DMS153 (cell line): Measurements from ENCODE around the gene HCST.

Source experiments
- DNase-seq: peaks from one replicate; lab custom pipeline; 2025; lab: John Stamatoyannopoulos, UW

The HCST gene

DNA sequence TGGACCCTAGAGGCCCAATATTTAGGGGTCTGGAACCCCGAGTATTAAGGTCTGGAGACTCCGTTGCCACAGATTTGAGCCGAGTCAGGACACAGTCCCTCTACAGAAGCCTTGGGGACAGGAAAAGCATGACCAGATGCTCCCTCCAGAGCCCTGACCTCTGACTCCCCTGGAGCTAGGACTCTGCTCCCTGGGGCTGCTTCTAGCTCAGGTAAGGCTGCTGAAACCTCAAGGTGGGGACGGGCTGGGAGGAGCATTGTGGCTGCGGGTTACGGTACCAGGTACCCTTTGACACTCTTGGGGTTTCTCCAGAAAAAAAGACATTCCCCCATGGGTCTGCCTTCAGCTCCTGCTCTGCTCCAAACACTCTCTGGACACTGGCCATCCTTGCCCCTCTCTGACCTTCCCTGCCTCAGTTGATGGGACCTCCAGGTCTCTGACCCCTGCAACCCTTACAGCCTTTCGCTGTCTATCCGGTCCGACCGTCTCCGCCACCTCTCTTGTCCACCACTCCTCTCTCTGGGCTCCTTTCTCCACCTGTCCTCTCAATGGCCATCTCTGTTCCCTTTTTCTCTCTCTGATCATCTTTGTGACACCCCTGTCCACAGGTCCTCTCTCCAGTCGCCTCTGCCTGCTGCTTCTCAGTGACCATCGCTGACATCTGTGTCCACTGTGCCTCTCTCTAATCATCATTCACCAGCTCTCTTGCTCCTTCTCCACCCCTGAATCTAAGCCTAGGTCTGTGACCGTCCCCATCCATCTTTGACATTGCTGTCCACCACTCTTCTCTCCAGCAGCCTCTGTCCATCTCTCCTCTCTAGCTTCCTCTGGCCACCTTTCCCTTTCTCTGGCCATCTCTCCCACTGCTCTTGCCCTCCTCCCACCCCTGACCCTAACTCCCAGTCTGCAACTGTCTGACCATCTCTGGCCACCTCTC is 35.3 kb downstream of the HCST start:
- DNase-seq = no peak

- no peak for DNase-seq
These were observed 36.2 kb downstream of the HCST start for GRCh38 chr19:35938282-35939224.

- no peak for DNase-seq
These were observed 37.2 kb downstream of the HCST start for GRCh38 chr19:35939307-35940077.

DNA sequence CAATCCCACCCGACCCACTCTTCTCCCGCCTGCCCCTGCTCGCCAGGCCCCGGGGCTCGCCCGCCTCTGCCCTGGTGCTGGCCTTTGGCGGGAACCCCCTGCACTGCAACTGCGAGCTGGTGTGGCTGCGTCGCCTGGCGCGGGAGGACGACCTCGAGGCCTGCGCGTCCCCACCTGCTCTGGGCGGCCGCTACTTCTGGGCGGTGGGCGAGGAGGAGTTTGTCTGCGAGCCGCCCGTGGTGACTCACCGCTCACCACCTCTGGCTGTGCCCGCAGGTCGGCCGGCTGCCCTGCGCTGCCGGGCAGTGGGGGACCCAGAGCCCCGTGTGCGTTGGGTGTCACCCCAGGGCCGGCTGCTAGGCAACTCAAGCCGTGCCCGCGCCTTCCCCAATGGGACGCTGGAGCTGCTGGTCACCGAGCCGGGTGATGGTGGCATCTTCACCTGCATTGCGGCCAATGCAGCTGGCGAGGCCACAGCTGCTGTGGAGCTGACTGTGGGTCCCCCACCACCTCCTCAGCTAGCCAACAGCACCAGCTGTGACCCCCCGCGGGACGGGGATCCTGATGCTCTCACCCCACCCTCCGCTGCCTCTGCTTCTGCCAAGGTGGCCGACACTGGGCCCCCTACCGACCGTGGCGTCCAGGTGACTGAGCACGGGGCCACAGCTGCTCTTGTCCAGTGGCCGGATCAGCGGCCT is 37.9 kb downstream of the HCST start:
- DNase-seq = no peak

- no peak for DNase-seq
These were observed 38.5 kb downstream of the HCST start for GRCh38 chr19:35940839-35941238.

GRCh38 chr19:35942235-35942634 is 39.9 kb downstream of the HCST start:
- DNase-seq = no peak

DNA sequence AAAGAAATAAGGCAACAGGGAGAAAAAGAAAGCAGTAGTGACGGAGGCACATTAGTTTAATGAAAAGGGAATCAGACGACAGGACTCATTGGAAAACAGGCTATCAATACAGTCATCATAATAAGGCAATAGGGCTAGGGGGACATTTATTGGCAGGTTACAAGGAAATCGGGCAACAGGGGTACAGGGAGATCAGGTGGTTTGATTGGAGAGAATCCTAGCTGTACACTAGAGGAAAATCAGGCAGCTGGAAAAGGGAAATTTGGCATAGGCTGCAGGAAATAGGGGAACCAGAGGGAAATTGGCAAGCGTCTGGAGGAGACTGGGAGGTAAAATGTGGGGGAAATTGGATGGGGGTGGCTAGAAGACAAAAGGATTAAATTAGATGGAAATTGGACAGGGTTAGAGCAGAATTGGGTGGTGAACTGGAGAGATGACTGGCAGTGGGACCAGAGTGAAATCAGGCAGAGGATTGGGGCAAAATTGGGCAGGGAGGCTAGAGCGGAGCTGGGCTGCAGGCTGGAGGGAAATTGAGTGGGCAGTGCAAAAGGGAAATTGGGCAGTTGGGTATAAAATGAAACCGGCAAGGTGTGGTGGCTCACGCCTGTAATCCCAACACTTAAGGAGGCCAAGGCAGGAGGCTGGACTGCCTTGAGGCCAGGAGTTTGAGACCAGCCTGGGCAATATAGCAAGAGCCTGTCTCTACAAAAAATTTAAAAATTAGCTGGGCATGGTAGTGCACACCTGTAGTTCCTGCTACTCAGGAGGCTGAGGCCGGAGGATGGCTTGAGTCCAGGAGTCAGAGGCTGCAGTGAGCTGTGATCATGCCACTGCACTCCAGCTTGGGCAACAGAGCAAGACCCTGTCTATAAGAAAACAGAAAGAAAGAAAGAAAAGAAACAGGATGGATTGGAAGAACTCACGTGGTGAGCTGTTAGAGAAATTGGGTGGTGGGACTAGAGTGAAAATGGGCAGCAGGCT is 41.3 kb downstream of the HCST start:
- DNase-seq = no peak

GRCh38 chr19:35944556-35944955 is 42.2 kb downstream of the HCST start:
- DNase-seq = no peak

GRCh38 chr19:35945121-35945790 is 42.9 kb downstream of the HCST start:
- DNase-seq = no peak

- DNase-seq = no peak
These were observed 43.9 kb downstream of the HCST start for GRCh38 chr19:35946203-35946602.

- no peak for DNase-seq
These were observed 46.8 kb downstream of the HCST start for GRCh38 chr19:35949131-35949530.
